HG02759 (cell line): Measurements from ENCODE around the gene MSI2.
"Not testable (repeated sequence)": the region's sequence is repeated elsewhere in the genome, so short reads cannot be mapped to it uniquely, and the experiment has no call there.

ENCODE experiments used
- ATAC-seq: cut with Tn5 transposase; IDR thresholded peaks from one replicate; pipeline ENCODE4 v1.9.1; 2021; ENCODE audit warnings: mild to moderate bottlenecking, moderate library complexity; ENCODE audit not compliant: unreplicated experiment

MSI2 gene

DNA sequence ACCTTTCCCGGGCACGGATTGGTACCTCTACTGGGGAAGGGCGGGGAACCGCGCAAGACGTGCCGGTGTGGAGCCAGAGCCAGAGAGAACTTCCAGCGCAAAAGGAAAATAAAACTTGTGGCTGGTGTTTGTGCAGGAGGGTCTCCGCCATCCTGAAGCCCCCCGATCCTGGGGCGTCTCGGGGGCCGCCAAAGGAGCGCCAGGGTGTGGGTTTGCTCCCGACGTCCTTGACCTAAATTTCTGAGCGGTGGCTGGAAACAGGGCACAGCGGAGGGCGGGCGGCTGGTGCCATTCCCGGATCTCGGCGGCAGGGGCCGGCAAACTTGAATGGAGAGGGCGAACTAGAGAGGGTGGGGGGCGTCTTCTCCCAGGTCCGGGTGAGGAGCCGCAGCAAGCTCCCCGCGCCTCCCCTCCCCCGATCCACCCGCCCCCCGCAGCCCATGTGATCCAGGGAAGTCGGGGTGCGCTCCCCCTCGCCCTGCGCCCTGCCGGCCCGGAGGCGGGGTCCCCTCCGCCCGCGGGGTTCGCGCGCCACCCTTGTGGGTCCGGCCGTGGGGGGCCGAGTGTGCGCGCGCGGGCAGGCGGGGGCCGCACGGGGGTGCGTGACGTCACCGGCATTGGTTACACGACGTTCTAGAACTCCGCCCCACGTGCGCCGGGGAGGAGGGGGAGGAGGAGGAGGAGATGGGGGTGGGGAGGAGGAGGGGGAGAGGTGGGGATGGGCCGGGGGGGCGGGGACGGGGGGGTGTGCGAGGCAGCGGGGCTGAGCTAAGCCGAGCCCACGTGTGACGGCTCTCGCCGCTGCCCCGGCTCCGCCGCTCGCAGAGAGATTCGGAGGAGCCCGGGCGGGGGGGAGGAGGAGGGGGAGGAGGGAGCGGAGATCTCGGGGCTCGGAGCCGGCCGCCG, at the start of gene MSI2:
Gene MSI2, plus strand, starts transcription at position 748 of the 906 bp plus-strand sequence. CDS start 220 bp downstream, outside the sequence.
- ATAC-seq: peak; percentile 72

DNA sequence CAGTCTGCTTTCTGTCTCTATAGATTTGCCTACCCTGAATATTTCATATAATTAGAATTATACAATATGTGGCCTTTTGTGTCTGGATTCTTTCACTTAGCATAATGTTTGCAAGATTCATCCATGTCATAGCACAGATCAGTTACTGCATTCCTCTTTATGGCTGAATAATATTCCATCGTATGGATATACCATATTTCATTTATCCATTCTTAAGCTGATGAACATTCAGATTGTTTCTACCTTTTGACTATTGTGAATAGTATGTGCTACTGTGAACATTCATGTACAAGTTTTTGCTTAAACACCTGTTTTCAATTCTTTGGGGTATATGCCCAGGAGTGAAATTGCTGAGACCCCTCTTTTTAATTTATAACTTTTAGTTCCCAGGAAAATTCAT, 49.4 kb upstream of the MSI2 start:
- no peak for ATAC-seq

DNA sequence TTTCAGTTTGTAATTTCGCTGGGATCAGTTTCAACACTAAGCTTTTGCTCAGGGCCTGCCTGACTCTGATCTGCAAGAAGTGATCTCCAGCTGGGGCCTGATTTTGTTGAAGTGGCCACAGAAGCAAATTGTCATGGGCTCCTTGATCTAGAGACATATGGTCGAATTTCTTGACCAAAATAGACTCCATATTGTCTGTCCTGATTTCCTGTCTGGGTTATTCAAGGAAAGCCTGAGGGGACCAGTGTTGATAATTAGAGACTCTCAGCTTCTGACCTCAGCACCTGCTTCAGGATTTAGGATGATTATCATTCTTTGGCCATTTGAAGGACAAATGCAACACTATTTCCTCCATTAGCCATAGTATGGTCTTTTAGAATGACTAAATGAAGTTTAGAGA, 48.9 kb upstream of the MSI2 start:
- no peak for ATAC-seq

DNA sequence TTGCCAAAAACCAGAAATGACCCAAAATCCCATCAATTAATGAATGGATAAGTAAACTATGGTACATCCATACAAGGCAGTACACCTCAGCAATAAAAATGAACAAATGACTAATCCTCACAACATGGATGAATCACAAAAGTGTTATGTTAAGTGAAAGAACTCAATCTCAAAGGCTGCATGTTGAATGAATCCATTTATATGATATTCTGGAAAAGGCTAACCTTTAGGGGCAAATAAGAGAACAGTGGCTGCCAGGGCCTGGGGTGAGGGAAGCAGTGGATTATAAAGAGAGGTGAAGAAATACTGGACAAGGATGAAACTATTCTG, 46.1 kb upstream of the MSI2 start:
- no peak for ATAC-seq

DNA sequence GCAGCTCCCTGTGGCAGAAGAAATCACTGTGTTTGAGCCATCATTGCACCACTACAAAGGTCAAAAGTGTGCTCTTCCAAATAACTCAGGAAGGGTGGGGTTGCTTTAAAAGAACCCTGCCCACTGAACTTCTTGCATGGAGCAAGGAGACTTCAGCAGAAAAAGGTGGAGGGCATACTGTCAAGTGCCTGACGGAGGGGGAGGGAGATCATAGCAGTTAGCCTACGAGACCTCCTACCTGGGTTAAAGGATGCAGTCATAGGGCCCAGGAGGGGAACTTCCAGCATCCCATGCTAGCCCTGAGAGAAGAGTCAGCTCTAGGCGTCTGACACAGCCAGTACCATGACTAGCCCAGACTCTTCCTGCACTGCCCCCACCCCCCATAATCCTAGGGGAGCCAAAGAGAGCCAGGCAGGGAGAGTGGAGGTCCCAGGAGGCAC, 45.3 kb upstream of the MSI2 start:
- ATAC-seq: no peak

DNA sequence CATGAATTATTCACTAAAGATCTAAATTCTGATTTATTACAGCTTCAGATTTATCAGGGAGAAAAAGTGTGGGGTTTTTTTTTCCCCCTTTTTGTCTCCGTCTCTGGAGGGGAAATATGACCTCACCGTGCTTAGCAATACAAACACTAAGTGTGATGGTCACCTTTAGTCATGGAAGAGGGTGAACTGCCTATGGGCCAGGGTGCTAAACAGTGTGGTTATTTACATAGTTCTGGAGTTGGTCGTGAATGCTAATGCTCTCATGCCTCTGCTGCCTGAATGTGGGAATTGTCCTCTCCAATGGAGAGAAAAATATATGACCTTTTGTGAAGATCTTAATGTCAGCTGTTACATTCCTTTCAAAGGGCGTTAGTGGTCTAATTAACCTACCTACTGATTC, 44.8 kb upstream of the MSI2 start:
- ATAC-seq: no peak

DNA sequence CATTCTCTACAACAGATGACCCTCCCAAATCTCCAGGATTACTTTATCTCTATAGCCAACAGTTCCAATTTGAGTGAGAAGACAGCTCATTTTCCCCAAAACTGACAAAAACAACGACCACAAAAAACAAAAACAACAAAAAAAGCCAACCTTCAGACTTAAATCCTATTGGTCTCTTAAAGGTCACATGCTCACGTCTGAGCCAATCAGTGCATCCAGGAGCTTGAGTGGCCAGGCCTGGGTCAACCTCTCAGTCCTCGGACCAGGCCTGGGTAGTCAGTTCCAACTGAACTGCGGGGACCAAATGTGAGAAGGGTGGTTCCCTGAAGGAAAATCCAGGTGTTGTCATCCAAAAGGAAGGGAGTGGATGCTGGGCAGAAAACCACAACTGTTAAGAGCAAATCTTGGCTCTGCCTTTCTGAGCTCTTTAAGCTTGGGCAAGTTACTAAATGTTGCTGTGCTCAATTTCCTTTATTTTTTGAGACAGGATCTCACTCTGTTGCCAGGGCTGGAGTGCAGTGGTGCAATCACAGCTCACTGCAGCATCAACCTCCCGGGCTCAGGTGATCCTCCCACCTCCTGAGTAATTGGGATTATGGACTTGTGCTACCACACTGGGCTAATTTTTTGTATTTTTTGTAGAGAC, 43.0 kb upstream of the MSI2 start:
- no peak for ATAC-seq

DNA sequence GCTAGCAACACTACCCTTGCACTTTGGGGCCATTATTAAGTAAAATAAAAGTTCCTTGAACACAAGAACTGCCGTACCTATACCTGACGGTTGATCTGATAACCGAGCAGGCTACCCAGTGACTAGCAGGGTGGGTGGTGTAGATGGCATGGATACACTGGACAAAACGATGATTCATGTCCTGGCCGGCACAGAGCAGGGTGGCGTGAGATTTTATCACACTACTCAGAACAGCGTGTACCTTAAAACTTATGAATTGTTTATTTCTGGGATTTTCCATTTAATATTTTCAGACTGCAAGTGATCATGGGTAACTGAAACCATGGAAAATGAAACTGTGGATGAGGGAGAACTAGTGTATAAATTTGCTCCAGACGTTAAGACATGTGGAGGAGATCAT, 41.0 kb upstream of the MSI2 start:
- ATAC-seq: no peak

DNA sequence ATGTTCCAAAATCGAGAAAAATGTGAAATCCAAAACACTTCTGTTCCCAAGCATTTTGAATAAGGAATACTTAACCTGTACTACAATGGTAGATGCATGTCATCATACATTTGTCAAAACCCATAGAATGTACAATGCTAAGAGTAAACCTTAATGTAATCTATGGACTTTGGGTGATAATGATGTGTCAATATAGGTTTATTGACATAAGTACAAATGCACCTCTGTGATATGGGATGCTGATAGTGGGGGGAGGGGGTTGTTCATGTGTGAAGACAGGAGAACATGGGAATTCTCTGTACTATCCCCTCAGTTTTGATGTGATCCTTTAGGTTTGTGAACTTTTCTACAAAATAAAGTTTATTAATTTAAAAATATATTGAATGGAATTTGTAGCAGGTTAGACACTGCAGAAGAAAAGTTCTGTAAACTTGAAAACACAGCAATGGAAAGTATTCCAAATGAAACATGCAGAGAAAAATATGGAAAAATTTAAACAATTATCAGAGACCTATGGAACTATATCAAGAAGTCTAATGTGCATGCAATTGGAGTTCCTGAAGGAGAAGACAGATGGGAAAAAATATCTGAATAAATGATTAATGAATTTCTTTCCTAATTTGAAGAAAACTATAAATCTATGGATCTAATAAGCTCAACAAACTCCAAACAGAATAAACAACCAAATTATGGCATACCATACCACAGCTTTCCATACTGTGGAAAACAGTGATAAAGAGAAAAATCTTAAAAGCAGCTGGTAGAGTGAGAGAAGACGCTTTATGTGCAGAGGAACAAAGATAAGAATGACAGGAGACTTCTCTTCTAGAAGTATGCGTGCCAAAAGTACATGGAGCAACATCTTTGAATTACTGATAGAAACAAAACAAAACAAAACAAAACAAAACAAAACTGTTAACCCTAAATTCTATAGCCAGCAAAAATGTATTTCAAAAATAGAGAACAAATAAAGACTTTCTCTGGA, 34.7 kb upstream of the MSI2 start:
- ATAC-seq: no peak

DNA sequence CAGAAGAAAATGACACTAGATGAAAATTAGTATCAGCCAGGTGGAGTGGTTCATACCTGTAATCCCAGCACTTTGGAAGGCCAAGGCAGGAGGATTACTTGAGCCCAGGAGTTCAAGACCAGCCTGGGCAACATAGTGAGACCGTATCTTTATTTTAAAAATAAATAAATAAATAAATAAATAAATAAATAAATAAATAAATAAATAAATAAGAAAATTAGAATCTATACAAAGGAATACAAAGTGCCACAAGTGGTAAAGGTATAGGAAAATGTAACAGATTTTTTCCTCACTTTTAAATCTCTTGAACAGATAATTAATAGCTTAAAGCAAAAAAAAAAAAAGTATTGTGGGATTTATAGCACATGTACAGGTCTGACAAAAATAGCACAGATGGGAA, 33.9 kb upstream of the MSI2 start:
- ATAC-seq: not testable (repeated sequence)

DNA sequence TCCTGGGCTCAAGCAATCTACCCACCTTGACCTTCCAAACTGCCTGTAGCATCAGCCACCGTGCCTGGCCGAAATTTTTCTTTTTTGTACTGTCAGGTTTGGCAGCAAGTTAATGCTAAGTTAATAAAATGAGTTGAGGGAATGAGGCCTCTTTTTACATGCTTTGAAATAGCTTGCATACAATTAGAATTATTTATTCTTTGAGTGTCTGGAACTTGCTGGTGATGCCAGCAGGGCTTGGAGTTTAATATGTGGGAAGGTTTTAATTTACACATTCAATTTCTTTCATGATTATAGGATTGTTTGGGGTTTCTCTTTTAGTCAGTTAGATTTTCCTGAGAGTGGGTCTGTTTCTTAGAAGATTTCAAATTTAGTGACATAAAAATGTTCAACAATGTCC, 31.2 kb upstream of the MSI2 start:
- no peak for ATAC-seq

DNA sequence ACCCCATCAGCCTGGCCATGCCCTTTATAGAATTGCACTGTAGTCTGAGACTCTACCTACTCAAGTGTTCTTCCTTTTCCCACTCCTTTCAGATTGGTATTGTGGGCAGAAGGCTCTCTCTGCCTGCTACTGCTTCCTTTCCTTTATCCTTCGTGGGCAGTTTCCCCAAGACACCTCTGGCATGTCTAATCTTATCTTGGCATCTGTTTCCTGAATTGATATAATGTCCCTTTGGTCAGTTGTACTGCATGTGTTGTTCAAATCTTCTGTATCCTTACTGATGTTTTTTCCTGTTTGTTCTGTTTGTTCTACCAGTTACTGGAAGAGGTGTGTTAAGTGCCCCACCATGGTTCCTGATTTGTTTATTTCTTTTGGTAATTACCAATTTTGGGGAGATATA, 29.5 kb upstream of the MSI2 start:
- no peak for ATAC-seq

DNA sequence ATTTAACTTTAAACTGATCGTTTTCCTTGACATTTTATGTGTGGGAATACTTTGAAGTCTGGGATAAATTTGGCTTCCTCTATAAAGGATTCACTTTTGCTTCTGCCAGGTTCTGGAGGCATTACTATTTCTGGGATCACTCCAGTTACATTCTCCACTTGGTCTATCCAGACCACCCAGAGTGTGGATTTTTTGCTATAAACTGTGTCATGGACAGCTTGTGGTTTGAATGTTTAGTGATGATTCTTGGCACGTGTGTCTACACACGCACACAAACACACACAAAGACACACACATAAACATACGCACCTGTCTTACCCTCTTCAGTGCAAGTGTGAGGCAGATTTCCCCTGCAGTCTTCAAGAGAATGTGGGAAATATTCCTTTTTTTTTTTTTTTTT, 27.4 kb upstream of the MSI2 start:
- no peak for ATAC-seq

DNA sequence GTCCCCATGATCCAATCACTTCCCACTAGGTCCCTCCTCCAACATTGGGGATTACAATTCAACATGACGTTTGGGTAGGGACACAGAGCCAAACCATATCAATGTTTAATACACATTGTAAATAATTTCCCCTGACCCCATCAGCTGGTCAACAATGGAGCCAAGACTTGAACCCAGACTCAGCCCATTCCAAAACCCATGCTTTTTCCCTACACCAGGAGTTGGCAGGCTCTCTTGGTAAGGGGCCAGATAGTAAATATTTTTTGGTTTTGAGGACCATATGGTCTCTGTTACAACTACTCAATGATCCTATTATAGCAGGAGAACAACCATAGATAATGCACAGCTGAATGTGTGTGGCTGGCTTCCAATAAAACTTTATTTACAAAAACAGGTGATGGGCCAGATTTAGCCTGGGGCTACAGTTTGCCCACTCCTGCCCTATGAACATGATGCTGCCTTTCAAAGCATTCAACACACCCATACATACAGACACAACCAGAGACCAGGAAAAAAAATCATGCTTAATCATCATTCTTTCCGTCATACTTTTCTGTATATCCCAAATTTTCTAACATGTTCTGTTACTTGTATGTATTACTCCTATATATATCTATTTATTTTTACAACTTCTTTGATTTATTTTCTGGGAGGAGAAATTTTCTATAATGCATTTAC, 22.1 kb upstream of the MSI2 start:
- ATAC-seq: no peak

DNA sequence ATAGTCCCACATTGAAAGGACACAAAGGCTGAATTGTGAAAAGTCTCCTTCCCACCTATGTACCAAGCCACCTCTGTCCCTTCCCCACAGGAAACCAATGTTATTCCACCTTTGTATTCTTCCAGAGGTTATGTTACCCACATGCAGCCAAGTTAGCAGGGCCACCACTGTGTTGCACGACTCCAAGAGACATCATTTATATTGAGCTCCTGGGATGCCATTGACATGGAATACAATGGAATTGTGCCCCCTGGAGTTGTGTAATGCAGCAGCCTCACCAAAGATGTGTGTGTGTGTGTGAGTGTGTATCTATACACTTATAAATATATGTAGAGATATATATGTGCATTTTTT, 21.6 kb upstream of the MSI2 start:
- no peak for ATAC-seq

DNA sequence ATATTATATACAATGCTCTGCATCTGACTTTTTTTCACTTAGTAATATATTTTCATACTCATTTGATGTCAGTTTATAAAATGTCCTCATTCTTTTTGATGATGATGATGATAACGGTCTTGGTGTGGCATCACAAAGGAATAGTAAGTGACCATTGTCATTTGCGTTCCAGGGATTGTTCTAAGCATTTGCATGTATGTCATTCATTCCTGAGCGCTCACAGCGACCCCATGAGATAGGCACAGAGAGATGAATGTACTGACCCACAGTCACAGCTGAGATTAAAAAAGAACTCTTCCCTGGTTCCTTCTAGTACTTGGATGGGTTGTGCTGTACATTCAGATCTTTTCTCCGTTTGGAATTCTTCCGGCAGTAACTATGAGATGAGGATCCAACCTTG, 21.2 kb upstream of the MSI2 start:
- no peak for ATAC-seq

DNA sequence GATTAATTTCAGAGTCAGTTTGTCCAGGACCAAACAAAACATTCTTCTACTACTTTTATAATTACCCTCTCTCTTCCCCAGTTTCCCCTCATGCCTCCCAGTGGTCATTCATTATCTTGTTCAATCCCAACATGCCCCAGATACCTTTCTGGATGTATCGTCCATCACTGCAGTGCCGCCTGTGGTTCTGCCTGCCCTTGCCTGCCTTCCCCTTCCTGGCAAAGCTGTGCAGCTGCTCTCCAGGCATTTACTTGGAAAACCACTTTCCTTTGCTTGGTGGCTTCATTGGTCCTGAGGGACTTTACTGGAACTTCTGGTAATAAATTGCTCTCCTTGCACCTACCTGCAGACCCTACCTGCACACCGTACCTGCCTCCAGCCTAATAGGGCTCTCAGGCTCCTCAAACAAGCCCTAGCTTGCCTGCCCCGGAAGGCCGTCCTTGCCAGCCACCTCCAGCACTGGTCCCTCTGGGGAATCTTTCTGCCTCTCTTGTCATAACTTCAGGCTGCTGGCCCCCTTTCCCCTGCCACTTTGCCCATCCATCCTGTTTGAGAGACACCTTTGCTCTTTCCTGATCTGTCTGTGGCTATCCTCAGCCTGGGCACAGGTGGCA, 19.5 kb upstream of the MSI2 start:
- ATAC-seq: no peak

DNA sequence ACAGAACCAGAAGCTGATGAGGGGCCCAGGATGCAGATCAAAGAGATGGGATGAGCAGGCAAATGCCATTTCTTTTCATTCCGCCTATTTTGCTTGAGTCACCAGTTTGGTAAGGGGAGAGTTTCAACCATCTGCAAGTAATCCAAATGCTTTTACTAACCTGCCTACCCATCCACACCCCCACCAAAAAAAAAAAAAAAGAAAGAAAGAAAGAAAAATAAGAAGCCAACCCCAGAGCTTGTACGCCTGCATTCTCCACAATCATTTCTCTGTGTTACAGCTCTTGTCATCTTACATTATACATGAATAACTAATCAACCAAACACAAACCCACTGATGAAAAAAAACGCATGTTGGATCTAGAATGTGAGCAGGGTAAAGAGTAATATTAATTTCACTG, 15.7 kb upstream of the MSI2 start:
- ATAC-seq: no peak

DNA sequence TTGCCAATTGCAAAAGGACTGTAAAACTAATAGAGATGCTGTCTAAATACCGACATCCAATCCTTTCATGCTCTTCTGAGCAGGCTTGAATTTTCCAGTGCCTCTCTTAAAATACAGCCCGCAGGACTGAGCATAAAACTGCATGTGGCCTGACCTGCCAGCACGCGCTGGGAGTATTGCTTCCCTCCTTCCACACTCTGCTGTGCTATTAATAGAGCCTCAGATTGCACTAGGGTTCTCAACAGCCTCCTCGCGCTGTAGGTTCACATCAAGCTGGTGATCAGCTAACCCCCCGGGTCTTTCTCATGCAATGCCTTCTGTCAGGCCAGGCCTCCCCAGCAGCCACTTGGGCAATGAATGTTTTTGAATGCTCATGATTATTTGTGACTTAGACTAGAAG, 14.2 kb upstream of the MSI2 start:
- ATAC-seq: no peak

DNA sequence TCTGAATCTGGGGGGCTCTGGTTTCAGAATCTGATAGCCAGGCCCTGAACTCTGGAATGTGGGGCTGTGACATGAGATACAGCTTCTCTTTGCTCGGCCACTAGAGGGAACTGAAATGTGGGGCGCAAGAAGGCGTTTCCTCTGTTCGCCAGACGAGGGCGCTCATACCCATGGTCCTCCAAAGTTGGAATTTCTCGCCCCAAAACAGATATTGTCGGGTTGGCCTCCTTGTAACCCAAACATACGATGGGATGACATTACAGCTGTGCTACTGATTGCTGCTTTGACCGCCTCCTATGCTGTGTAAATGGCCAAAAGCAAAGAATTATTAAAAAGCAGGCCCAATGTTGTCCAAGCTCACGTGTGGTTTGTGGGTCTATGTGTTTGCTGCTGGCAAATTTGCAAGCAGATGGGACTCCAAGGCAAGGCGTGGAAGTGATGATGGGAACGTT, 13.1 kb upstream of the MSI2 start:
- ATAC-seq: peak; percentile 45
